Measurements from ENCODE around the gene B4GALNT1.
A peak's percentile ranks its signal among the peaks of the same experiment; 100 is the strongest.

DNA sequence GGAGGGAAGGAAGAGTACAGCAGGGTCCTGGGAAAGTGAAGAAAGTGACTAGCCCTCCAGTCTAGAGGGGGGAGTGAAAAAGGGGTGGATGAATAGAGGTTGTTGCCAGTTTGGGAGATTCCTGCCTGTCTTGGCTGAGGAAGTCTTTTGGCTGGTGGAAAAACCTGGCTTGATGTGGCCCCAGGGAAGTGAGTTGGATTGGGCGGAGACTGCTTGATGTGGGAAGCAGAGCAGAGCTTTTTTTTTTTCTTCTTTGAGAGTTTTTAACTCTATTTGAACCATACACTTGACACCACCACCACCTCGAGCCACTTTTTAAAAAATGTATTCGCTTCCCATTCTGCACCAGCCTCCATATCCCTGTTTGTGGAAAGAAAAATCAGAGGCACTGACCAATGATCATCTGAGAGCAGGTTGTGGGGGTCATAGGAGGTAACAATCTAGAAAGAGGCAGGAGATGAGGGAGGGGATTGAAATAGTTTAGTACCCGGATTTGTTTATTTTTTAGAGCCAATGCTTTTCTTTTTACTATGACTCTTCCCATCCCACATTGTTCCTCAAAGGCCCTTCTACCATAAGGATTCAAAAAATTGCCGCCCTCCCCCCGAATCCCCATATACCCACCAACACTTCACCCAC lies 29.1 kb downstream of the B4GALNT1 start:
- TF ChIP-seq, protein P1, sequence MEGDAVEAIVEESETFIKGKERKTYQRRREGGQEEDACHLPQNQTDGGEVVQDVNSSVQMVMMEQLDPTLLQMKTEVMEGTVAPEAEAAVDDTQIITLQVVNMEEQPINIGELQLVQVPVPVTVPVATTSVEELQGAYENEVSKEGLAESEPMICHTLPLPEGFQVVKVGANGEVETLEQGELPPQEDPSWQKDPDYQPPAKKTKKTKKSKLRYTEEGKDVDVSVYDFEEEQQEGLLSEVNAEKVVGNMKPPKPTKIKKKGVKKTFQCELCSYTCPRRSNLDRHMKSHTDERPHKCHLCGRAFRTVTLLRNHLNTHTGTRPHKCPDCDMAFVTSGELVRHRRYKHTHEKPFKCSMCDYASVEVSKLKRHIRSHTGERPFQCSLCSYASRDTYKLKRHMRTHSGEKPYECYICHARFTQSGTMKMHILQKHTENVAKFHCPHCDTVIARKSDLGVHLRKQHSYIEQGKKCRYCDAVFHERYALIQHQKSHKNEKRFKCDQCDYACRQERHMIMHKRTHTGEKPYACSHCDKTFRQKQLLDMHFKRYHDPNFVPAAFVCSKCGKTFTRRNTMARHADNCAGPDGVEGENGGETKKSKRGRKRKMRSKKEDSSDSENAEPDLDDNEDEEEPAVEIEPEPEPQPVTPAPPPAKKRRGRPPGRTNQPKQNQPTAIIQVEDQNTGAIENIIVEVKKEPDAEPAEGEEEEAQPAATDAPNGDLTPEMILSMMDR (IDR thresholded peaks at IDR 0.05): no peak
- TF ChIP-seq POLR2A (IDR thresholded peaks at IDR 0.05): peak in 1 of 2 donors; percentile 27
